ENCODE measurements around the gene RNPEPL1. TPM values are rescaled to one million over a fixed set of nuclear protein-coding genes. Genes with fewer than 3 reads are reported as not detected.

The RNPEPL1 gene
- total and polyA plus RNA-seq, 2 experiments from 2014 or later, result 11.1 to 23.0 TPM

DNA sequence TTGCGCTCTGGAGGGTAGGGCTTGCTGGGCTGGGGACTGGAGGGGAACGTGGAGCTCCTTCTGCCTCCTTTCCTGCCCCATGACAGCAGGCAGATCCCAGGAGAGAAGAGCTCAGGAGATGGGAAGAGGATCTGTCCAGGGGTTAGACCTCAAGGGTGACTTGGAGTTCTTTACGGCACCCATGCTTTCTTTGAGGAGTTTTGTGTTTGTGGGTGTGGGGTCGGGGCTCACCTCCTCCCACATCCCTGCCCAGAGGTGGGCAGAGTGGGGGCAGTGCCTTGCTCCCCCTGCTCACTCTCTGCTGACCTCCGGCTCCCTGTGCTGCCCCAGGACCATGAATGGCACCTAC is 61.3 kb downstream of the RNPEPL1 start:
- 75 to 78% methylated on average over 5 of the region's 5 CpGs for WGBS, 2 experiments (ENCODE audit: low coverage in 1 of 2, low lambda C conversion rate in 2 of 2, missing lambda C conversion rate in 2 of 2)
- Histone ChIP-seq H3K27me3 (replicated peaks; ENCODE audit: insufficient read depth) (no peaks in the 10 kb centered on the region), H3F3A (ENCODE audit: insufficient read depth) (no peaks in the 10 kb centered on the region), H3K27ac (no peak overlapping the region), H3K79me2 (ENCODE audit: insufficient read depth) (no peaks in the 10 kb centered on the region), H3K4me2 (ENCODE audit: unreplicated experiment) (no peak overlapping the region), H3K4me3 (no peak overlapping the region), H4K20me1 (ENCODE audit: insufficient read depth) (no peaks in the 10 kb centered on the region), H3K9me3 (ENCODE audit: low read depth) (no peaks in the 10 kb centered on the region), H3K4me1 (ENCODE audit: insufficient read depth) (0 out of 2 replicates have a peak, but pooled peaks cover 3% of the 10 kb centered on the region), H2AFZ (no peak overlapping the region), H3K9me2 (ENCODE audit: insufficient read depth) (no peaks in the 10 kb centered on the region), H3K36me3 (ENCODE audit: low read depth) (no peaks in the 10 kb centered on the region), H3K9ac (no peak overlapping the region)
- in situ Hi-C loops (cut with MboI), result no loop called here
- DNase-seq, result no peak
- TF ChIP-seq EZH2phosphoT487 (IDR thresholded peaks at IDR 0.05; ENCODE audit: insufficient read depth, low read depth) (no peak), EZH2 (IDR thresholded peaks at IDR 0.05; ENCODE audit: insufficient read depth, poor library complexity, severe bottlenecking) (no peak)

DNA sequence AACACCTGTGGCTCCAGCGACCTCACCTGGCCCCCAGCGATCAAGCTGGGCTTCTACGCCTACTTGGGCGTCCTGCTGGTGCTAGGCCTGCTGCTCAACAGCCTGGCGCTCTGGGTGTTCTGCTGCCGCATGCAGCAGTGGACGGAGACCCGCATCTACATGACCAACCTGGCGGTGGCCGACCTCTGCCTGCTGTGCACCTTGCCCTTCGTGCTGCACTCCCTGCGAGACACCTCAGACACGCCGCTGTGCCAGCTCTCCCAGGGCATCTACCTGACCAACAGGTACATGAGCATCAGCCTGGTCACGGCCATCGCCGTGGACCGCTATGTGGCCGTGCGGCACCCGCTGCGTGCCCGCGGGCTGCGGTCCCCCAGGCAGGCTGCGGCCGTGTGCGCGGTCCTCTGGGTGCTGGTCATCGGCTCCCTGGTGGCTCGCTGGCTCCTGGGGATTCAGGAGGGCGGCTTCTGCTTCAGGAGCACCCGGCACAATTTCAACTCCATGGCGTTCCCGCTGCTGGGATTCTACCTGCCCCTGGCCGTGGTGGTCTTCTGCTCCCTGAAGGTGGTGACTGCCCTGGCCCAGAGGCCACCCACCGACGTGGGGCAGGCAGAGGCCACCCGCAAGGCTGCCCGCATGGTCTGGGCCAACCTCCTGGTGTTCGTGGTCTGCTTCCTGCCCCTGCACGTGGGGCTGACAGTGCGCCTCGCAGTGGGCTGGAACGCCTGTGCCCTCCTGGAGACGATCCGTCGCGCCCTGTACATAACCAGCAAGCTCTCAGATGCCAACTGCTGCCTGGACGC is 61.9 kb downstream of the RNPEPL1 start:
- 84 to 85% methylated on average over 47 to 49 of the region's 50 CpGs for WGBS, 2 experiments (ENCODE audit: low coverage in 1 of 2, low lambda C conversion rate in 2 of 2, missing lambda C conversion rate in 2 of 2)
- DNase-seq, result no peak
- in situ Hi-C loops (cut with MboI), result no loop called here

More for the DNA sequence above, 61.9 kb downstream of the RNPEPL1 start:
- no peak overlapping the region for H3K9ac ChIP-seq
- H3F3A ChIP-seq (ENCODE audit: insufficient read depth), result no peaks in the 10 kb centered on the region
- H4K20me1 ChIP-seq (ENCODE audit: insufficient read depth), result no peaks in the 10 kb centered on the region
- no peak overlapping the region for H3K4me2 ChIP-seq (ENCODE audit: unreplicated experiment)
- no peak for TF ChIP-seq EZH2phosphoT487 (IDR thresholded peaks at IDR 0.05; ENCODE audit: insufficient read depth, low read depth)
- no peak for TF ChIP-seq EZH2 (IDR thresholded peaks at IDR 0.05; ENCODE audit: insufficient read depth, poor library complexity, severe bottlenecking)
- no peak overlapping the region for H3K4me3 ChIP-seq
- H3K9me2 ChIP-seq (ENCODE audit: insufficient read depth), result no peaks in the 10 kb centered on the region
- 0 out of 2 replicates have a peak, but pooled peaks cover 3% of the 10 kb centered on the region for H3K4me1 ChIP-seq (ENCODE audit: insufficient read depth)
- H3K79me2 ChIP-seq (ENCODE audit: insufficient read depth), result no peaks in the 10 kb centered on the region
- no peaks in the 10 kb centered on the region for H3K27me3 ChIP-seq (replicated peaks; ENCODE audit: insufficient read depth)
- H3K27ac ChIP-seq, result no peak overlapping the region
- no peaks in the 10 kb centered on the region for H3K9me3 ChIP-seq (ENCODE audit: low read depth)
- no peak overlapping the region for H2AFZ ChIP-seq
- no peaks in the 10 kb centered on the region for H3K36me3 ChIP-seq (ENCODE audit: low read depth)

Other genes with a start within 250 kb of the RNPEPL1 start
- 88.2 and 101 TPM in 2 replicates for gene GPC1, start 132.8 kb upstream of the RNPEPL1 start, total RNA-seq (2014; rRNA removed; shearing (Covaris generic))
- 66.4 and 71.6 TPM in 2 replicates for gene GPC1, start 132.8 kb upstream of the RNPEPL1 start, polyA plus RNA-seq (2016; fragmentation: Nextera tagmentation; extraction: Ambion mirVana)
- gene ANKMY1, start 10.5 kb upstream of the RNPEPL1 start, total RNA-seq (2014; rRNA removed; shearing (Covaris generic)), result 10.1 and 12.8 TPM in 2 replicates
- gene ANKMY1, start 10.5 kb upstream of the RNPEPL1 start, polyA plus RNA-seq (2016; fragmentation: Nextera tagmentation; extraction: Ambion mirVana), result 5.1 and 5.6 TPM in 2 replicates
- gene DUSP28, start 8.1 kb upstream of the RNPEPL1 start, total RNA-seq (2014; rRNA removed; shearing (Covaris generic)), result 1.5 and 3.2 TPM in 2 replicates
- 4.9 and 5.8 TPM in 2 replicates for gene DUSP28, start 8.1 kb upstream of the RNPEPL1 start, polyA plus RNA-seq (2016; fragmentation: Nextera tagmentation; extraction: Ambion mirVana)
- gene CAPN10, start 18.2 kb downstream of the RNPEPL1 start, total RNA-seq (2014; rRNA removed; shearing (Covaris generic)), result 13.3 and 29.5 TPM in 2 replicates
- gene CAPN10, start 18.2 kb downstream of the RNPEPL1 start, polyA plus RNA-seq (2016; fragmentation: Nextera tagmentation; extraction: Ambion mirVana), result 10.0 and 11.5 TPM in 2 replicates
- 0.25 TPM in 1 of 2 replicates, not detected in the other for gene GPR35, start 57.0 kb downstream of the RNPEPL1 start, total RNA-seq (2014; rRNA removed; shearing (Covaris generic))
- gene GPR35, start 57.0 kb downstream of the RNPEPL1 start, polyA plus RNA-seq (2016; fragmentation: Nextera tagmentation; extraction: Ambion mirVana), result 0.14 and 0.27 TPM in 2 replicates
- gene AQP12B, start 114.4 kb downstream of the RNPEPL1 start, total RNA-seq (2014; rRNA removed; shearing (Covaris generic)), result not detected in 2 replicates
- not detected in 2 replicates for gene AQP12B, start 114.4 kb downstream of the RNPEPL1 start, polyA plus RNA-seq (2016; fragmentation: Nextera tagmentation; extraction: Ambion mirVana)
- not detected in 2 replicates for gene AQP12A, start 123.4 kb downstream of the RNPEPL1 start, total RNA-seq (2014; rRNA removed; shearing (Covaris generic))
- gene AQP12A, start 123.4 kb downstream of the RNPEPL1 start, polyA plus RNA-seq (2016; fragmentation: Nextera tagmentation; extraction: Ambion mirVana), result not detected in 2 replicates

Data from GM23248 (cell line).